ENCODE results near the gene PAPOLB. TPM values are rescaled to one million over a fixed set of nuclear protein-coding genes. Genes with fewer than 3 reads are reported as not detected.

The PAPOLB gene
- polyA plus RNA-seq, 1 experiment = not detected

DNA sequence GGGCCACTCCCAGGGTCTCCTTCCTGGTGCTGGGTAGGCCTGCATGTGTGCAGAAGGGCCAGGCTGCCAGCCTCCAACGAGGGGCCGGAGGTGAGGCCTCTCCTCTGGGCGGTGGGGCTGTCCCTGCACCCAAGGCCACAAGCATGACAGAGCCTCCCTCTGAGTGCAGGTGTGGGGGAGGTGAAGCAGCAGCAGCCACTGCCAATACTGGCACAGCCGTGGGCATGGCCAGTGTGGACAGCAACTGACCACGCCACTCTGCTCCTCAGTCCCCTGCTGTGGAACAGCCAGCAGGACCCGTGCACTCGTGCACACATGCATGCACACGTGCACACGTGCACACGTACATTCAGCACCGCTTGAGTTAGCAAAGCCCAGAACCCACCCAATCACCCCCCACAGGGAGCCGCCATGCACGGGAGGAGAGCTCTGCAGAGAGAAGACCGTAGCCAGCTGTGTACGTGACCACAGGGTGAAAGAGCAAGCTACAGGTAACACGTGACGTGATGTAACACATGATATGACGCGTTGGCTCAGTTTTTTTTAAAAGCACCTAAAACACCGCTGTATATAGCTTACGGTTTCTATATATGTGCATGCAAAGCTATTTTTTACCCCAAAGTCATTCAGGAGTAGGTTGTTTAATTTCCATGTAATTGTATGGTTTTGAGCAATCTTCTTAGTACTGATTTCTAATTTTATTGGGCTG is 23.1 kb downstream of the PAPOLB start:
- POLR2A ChIA-PET = interaction anchor here (0.6 kb wide), 1 partner anchor 37 kb away, joined by 6 read pairs; no protein-coding TSS in a partner anchor
- DNase-seq (ENCODE audit: low read depth, low spot score) = no peak
- CTCF ChIA-PET = interaction anchor here (1.4 to 1.5 kb wide), 2 partner anchors 9 to 10 kb away, joined by 3 to 4 read pairs; no protein-coding TSS in a partner anchor
- Histone ChIP-seq H3K4me3 (ENCODE audit: low read depth, low read length) (no peak overlapping the region), H3K27ac (ENCODE audit: low read depth, low read length) (no peak overlapping the region), H3K27me3 (ENCODE audit: control insufficient read depth, insufficient read depth, low read length) (peaks cover 4% of the 10 kb centered on the region), H3K9me3 (ENCODE audit: control insufficient read depth, insufficient read depth, low read length) (peaks cover 5% of the 10 kb centered on the region; the same call in 1 of the 2 replicates)
- no peak for TF ChIP-seq CTCF (IDR thresholded peaks at IDR 0.05; ENCODE audit: low read depth, low read length)

GRCh38 chr7:4837803-4838625 is 23.8 kb downstream of the PAPOLB start:
- no peak overlapping the region for H3K27ac ChIP-seq (ENCODE audit: low read depth, low read length)
- DNase-seq (ENCODE audit: low read depth, low spot score) = no peak
- peaks cover 5% of the 10 kb centered on the region; the same call in 1 of the 2 replicates for H3K9me3 ChIP-seq (ENCODE audit: control insufficient read depth, insufficient read depth, low read length)
- CTCF ChIA-PET = no interaction called here
- TF ChIP-seq CTCF (IDR thresholded peaks at IDR 0.05; ENCODE audit: low read depth, low read length) = no peak
- peaks cover 6% of the 10 kb centered on the region for H3K27me3 ChIP-seq (ENCODE audit: control insufficient read depth, insufficient read depth, low read length)
- POLR2A ChIA-PET = no interaction called here
- H3K4me3 ChIP-seq (ENCODE audit: low read depth, low read length) = no peak overlapping the region

DNA sequence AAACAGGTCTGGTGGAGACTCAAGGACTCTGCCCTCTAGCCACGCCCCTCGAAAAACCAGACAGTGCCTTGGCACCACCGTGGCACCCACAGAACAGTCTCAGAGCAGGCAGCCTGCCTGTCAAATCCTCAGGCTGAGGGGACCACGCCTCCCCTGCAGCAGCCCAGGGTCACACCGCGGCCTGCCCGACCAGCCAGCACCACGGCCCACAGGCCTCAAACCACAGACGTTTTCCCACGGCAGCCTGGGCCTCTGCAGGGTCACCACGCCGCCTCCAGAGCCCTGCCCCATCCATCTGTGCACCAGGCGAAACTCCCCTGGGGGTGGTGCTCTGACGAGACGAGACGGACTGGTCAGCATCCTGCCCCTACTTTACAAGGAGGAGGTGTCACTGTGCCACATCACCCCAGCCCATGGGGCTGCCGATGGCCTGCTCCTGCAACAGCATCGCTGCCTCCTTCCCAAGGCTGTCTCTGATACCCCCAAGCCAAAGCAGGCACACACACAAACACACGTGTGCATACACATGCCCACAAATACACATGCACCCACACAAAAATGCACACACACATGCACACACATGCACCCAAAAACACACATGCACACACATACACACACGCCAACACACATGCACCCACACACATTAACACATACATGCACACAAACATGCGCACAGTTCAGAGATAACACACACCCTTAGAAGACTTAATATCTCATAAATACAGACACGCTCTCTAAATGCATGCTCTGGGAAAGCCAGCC is 24.6 kb downstream of the PAPOLB start:
- peaks cover 5% of the 10 kb centered on the region; the same call in 1 of the 2 replicates for H3K9me3 ChIP-seq (ENCODE audit: control insufficient read depth, insufficient read depth, low read length)
- peaks cover 6% of the 10 kb centered on the region for H3K27me3 ChIP-seq (ENCODE audit: control insufficient read depth, insufficient read depth, low read length)
- no peak for TF ChIP-seq CTCF (IDR thresholded peaks at IDR 0.05; ENCODE audit: low read depth, low read length)
- POLR2A ChIA-PET = no interaction called here
- no peak overlapping the region for H3K27ac ChIP-seq (ENCODE audit: low read depth, low read length)
- CTCF ChIA-PET = no interaction called here
- DNase-seq (ENCODE audit: low read depth, low spot score) = no peak
- no peak overlapping the region for H3K4me3 ChIP-seq (ENCODE audit: low read depth, low read length)

- Histone ChIP-seq H3K4me3 (ENCODE audit: low read depth, low read length) (no peak overlapping the region), H3K27me3 (ENCODE audit: control insufficient read depth, insufficient read depth, low read length) (peaks cover 6% of the 10 kb centered on the region), H3K9me3 (ENCODE audit: control insufficient read depth, insufficient read depth, low read length) (peaks cover 5% of the 10 kb centered on the region; the same call in 1 of the 2 replicates), H3K27ac (ENCODE audit: low read depth, low read length) (no peak overlapping the region)
- no peak for DNase-seq (ENCODE audit: low read depth, low spot score)
- ChIA-PET CTCF (no interaction called here), POLR2A (no interaction called here)
- no peak for TF ChIP-seq CTCF (IDR thresholded peaks at IDR 0.05; ENCODE audit: low read depth, low read length)
These were observed 25.6 kb downstream of the PAPOLB start for GRCh38 chr7:4836206-4836661.

Measured in AG04450 (cell line).